ENCODE measurements around the gene TMEM271.
"Not testable (repeated sequence)": the region's sequence is repeated elsewhere in the genome, so short reads cannot be mapped to it uniquely, and the experiment has no call there.

The TMEM271 gene

DNA sequence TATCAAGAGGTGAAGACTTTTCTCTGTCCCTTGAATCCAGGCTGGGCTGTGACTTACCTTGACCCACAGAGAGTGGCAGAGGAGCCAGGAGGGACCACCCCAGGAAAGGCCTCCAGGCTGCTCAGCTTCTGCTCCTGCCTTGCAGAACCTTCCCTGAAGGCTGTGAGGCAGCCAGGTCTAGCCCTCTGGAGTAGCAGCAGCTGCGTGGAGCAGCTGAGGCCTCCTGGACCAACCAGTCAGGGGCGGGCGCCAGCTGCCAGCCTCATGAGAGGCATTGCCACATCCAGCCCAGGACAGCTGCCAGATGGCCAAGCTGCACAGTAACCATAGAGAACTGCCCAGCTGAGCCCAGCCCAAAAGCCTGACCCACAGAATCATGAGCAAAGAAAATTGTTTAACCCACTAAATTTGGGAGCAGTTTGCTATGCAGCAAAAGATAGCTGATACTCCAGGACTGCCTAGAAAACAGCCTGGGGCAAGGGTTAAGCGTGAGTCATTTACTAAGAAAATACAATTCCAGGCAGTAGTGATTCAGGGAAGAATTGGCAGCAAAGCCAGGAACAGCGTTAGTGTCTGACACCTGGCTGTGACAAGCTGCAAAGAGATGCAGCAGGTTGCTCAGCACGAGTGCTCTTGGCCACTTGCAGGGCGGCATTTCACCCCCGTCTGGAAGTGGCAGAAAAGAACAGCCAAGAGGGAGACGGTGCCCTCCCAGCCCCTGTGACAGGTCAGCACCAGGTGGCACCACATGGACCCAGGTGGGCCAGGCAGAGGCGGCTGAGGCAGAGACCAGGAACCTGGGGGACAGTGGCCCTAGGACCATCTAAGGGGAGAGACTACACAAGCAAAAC lies 34.5 kb upstream of the TMEM271 start:
- in situ Hi-C loops (cut with MboI; ENCODE audit: low sequenced_read_pairs): no loop called here

DNA sequence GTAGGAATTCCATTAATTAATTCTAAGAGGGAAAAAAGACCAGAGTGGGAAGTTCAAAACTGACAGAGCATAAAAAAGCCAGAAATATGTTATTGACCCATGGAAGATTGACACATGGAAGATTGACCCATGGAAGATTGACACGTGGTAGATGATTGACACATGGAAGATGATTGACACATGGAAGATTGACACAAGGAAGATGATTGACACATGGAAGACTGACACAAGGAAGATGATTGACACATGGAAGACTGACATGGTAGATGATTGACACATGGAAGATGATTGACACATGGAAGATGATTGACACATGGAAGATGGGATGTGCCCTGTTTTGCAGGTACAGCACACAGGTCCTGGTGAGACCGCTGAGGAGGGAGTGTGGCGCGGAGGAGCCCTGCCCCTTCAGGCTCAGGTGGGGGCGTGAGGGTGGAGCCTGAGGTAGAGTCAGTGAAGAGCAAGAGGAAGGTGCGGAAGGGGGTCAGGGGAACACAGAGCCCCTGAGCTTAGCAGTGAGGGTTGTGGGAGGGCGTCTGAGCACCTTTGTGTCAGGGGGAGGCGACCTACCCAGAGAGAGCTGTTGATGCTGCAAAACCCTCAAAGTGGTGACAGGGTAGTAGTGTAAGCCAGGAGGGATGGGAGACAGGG lies 33.4 kb upstream of the TMEM271 start:
- in situ Hi-C loops (cut with MboI; ENCODE audit: low sequenced_read_pairs): no loop called here

DNA sequence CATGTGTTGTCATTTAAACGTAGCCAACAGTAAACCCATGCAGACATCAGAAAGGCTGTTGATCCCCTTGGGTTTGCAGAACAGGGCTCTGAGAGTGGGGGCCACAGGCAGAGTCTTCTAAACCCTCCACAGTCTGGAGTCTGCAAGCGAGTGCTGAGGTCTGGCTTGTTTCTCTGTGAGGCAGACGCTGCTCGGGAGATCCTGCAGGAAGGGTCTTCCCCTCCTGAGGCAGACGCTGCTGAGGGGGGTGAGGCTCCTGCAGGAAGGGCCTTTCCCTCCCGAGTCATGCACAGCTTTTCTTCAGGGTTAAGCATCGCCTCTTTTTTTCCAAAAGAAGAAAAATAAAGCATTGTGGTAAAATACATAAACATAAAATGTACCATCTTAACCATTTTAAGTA lies 32.1 kb upstream of the TMEM271 start:
- in situ Hi-C loops (cut with MboI; ENCODE audit: low sequenced_read_pairs): no loop called here

DNA sequence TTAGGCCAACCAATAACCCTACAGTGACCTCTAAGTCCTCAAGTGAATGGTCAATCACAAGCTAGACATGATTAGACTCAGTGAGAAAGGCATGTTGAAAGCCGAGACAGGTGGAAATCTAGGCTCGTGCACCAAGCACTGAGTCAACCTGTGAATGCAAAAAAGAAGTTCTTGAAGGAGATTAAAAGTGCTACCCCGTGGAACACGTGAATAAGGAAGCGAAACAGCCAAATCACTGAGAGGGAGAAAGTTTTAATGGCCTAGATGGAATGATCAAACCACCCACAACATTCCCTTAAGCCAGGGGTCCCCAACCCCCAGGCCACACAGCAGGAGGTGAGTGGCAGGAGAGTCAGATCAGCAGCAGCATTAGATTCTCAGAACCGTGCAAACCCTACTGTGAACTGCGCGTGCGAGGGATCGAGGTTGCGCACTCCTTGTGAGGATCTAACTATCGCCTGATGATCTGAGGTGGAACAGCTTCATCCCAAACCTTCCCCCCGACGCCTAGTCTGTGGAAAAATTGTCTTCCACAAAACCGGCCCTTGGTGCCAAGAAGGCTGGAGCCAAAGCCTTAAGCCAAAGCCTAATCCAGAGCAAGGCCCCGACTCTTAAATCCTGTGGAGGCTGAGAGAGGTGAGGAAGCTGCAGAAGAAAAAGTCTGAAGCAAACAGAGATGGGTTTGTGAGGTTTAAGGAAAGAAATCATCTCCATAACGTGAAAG lies 29.8 kb upstream of the TMEM271 start:
- in situ Hi-C loops (cut with MboI; ENCODE audit: low sequenced_read_pairs): no loop called here

- in situ Hi-C loops (cut with MboI; ENCODE audit: low sequenced_read_pairs): no loop called here
Observed at GRCh38 chr4:604131-604530, 28.0 kb upstream of the TMEM271 start.

DNA sequence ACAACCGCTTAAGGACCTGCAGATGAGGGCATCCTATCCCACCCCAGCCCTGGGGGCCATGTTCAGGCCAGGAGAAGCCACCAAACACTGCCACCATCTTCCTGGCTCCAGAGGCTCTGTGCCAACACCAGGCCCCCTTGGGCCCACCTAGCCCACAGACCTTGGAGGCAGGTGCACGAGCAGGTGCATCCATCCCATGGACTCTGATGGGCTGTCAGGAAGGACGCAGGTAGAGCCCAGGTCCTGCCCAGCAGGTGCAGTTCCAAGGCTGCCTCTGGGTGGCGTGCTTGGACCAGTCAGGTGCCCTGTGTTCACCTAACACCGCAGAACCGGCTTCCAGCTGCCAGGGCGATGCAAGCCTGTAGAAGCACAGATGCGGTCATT lies 26.5 kb upstream of the TMEM271 start:
- in situ Hi-C loops (cut with MboI; ENCODE audit: low sequenced_read_pairs): no loop called here

- in situ Hi-C loops (cut with MboI; ENCODE audit: low sequenced_read_pairs): no loop called here
Observed at GRCh38 chr4:601612-602558, 25.8 kb upstream of the TMEM271 start.

GRCh38 chr4:600850-601515 lies 24.9 kb upstream of the TMEM271 start:
- in situ Hi-C loops (cut with MboI; ENCODE audit: low sequenced_read_pairs): no loop called here

- in situ Hi-C loops (cut with MboI; ENCODE audit: low sequenced_read_pairs): no loop called here
Observed at GRCh38 chr4:600166-600565, 24.1 kb upstream of the TMEM271 start.

DNA sequence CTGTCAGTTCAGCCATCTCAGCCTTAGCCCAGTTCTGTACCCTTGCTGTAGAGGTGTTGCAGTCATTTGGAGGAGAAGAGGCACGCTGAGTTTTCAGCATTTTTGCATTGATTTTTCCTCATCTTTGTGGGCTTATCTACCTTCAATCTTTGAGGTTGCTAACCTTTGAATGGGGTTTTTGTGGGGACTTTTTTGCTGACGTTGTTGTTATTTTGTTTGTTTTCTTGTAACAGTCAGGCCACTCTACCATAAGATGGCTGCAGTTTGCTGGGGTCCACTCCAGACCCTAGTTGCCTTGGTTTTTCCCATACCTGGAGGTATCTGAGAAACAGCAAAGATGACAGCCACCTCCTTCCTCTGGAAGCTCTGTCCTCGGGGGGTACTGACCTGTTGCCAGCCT lies 22.8 kb upstream of the TMEM271 start:
- in situ Hi-C loops (cut with MboI; ENCODE audit: low sequenced_read_pairs): no loop called here

DNA sequence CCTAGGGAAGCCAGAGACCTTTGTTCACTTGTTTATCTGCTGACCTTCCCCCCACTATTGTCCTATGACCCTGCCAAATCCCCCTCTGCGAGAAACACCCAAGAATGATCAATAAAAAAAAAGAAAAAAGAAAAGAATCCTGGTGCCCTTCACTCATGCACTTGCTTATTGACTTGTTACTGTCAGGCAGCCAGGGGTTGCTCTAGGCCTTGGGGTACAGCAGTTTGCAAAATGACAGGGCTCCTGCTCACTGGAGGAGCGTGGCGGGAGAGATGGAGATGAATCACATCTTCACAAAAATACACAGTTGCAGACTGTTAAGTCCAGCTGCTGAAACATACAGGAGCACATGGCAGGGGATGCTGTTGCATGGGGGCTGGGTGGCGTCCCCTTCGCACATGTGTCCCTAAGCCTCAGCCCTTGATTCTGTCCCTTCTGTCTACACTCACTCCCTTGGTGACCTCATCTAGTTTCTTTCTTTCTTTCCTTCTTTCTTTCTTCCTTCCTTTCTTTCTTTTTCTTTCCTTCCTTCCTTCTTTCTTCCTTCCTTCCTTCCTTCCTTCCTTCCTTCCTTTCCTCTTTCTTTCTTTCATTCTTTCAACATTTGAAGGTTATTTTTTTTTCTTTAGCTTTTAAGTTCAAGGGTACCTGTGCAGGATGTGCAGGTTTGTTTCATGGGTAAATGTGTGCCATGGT lies 16.9 kb upstream of the TMEM271 start:
- in situ Hi-C loops (cut with MboI; ENCODE audit: low sequenced_read_pairs): no loop called here

DNA sequence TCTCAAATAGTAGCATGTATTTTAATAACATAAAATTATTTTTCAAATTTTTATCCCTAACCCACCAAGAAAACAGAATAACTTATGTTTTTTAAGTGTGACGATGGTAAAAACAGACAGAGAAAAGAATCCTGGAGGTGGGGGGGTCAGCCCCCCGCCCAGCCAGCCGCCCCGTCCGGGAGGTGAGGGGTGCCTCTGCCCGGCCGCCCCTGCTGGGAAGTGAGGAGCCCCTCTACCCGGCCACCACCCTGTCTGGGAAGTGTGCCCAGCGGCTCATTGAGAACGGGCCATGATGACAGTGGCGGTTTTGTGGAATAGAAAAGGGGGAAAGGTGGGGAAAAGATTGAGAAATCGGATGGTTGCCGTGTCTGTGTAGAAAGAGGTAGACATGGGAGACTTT lies 16.1 kb upstream of the TMEM271 start:
- in situ Hi-C loops (cut with MboI; ENCODE audit: low sequenced_read_pairs): not testable (repeated sequence)

GRCh38 chr4:590313-590841 lies 14.3 kb upstream of the TMEM271 start:
- in situ Hi-C loops (cut with MboI; ENCODE audit: low sequenced_read_pairs): no loop called here

DNA sequence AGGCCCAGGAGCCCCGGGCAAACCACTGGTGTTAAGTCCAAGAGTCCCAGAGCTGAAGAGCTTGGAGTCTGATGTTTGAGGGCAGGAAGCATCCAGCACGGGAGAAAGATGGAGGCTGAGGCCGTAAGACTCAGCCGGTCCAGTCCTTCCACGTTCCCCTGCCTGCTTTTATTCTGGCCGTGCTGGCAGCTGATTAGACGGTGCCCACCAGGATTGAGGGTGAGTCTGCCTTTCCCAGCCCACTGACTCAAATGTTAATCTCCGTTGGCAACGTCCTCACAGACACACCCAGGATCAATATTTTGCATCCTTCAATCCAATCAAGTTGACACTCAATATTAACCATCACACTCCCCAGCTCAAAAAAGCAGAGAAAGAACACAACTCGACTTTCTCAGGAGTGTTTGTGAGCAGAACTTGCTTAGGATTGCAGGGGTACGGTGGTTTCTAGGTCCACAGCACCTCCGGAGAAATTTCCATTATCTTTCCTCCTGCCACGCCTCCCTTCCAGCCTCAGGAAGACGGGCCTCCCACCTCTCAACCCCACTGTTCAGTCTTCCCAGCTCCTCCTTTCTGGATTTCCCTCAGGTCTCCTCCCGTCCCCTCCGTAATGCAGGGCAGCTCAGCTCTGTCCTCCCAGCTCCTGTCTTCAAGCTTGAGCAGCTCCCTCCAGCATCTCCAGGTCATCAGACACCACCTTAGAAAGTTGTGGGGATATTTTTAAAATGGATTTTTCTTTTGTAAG lies 13.3 kb upstream of the TMEM271 start:
- in situ Hi-C loops (cut with MboI; ENCODE audit: low sequenced_read_pairs): no loop called here

DNA sequence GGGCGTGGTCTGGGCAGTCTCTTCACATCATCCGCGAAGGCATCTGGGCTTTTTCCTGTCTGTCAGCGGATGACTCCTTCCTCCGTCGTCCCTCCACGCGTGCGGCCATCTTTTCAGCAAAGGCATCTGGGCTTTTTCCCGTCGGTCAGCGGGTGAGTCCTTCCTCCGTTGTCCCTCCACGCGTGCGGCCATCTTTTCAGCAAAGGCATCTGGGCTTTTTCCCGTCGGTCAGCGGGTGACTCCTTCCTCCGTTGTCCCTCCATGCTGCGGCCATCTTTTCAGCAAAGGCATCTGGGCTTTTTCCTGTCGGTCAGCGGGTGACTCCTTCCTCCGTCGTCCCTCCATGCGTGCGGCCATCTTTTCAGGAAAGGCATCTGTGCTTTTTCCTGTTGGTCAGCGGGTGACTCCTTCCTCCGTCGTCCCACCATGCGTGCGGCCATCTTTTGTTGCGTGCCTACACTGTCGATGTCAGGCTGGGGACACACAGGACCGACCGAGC lies 12.3 kb upstream of the TMEM271 start:
- in situ Hi-C loops (cut with MboI; ENCODE audit: low sequenced_read_pairs): no loop called here

- in situ Hi-C loops (cut with MboI; ENCODE audit: low sequenced_read_pairs): no loop called here
Observed at GRCh38 chr4:587671-588350, 11.7 kb upstream of the TMEM271 start.

DNA sequence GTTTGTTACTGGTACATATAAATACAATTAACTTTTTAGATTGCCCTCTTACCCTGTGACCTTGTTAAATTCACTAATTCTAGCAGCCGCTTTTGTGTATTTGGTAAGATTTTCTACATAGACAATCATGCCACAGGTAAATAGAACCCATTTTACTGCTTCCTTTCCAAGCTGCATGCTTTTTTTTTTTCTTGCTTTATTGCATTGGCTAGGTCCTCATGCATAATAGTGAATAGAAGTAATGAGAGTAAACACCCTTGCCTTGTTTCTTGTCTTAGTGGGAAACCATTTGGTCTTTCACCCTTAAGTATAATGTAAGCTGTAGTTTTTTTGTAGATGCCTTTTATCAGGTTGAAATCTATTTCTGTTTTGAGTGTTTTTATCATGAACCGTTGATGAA lies 7.7 kb upstream of the TMEM271 start:
- in situ Hi-C loops (cut with MboI; ENCODE audit: low sequenced_read_pairs): no loop called here

Measured in HL-60/S4 treated with retinoic acid at 250 ng/mL for 4 days and 3 days (cell line).